IgD-negative memory B cell (primary cell): ENCODE data around the gene PIGB. TPM values are rescaled to one million over a fixed set of nuclear protein-coding genes. Genes with fewer than 3 reads are reported as not detected.
"Not testable (repeated sequence)": the region's sequence is repeated elsewhere in the genome, so short reads cannot be mapped to it uniquely, and the experiment has no call there.

Experiments
- H3K27ac Mint-ChIP-seq, 3 donors: one replicate each; pipeline ENCODE4 v1.8.0; 2020 to 2022; ENCODE audit warnings: mild to moderate bottlenecking in 3 of 3, mixed read lengths in 3 of 3, moderate library complexity in 1 of 3
- H3K27me3 Mint-ChIP-seq: one replicate; pipeline ENCODE4 v1.8.0; 2021; ENCODE audit warnings: mixed read lengths
- H3K36me3 Mint-ChIP-seq: one replicate; pipeline ENCODE4 v1.8.0; 2020; ENCODE audit warnings: mild to moderate bottlenecking, mixed read lengths
- H3K4me1 Mint-ChIP-seq, 3 donors: one replicate each; pipeline ENCODE4 v1.8.0; 2020 to 2022; ENCODE audit warnings: mixed read lengths in 3 of 3, mild to moderate bottlenecking in 1 of 3
- H3K4me3 Mint-ChIP-seq, 4 donors: one replicate each; pipeline ENCODE4 v1.8.0; 2020 to 2022; ENCODE audit warnings: mild to moderate bottlenecking in 4 of 4, mixed read lengths in 4 of 4, moderate library complexity in 3 of 4
- H3K9me3 Mint-ChIP-seq, 3 donors: one replicate each; pipeline ENCODE4 v1.8.0; 2020 to 2021; ENCODE audit warnings: mixed read lengths in 3 of 3, mild to moderate bottlenecking in 1 of 3
- polyA plus RNA-seq: library from polyadenylated mRNA; unstranded; fragments of 300-500 nt; fragmentation: Illumina TruSeq; gene quantifications from one replicate; pipeline ENCODE4 v1.2.3, GENCODE V29; 2021

Gene PIGB
- polyA plus RNA-seq = 26.1 TPM

GRCh38 chr15:55318588-55319494 is at the start of gene PIGB, which contains the start of gene PIGBOS1:
Gene PIGB (plus strand): TSS chr15:55319222. CDS start chr15:55319251, 29 bp downstream.
Gene PIGBOS1 (minus strand): TSS chr15:55319123. CDS start chr15:55317792, 1,331 bp downstream.
- peak within 1 kb of the TSS; percentile 97 to 100 (median 100) for H3K27ac Mint-ChIP-seq
- H3K36me3 Mint-ChIP-seq = peaks cover 3% of the 10 kb centered on the region
- peak within 1 kb of the TSS; percentile 97 to 99 (median 98) for H3K4me3 Mint-ChIP-seq
- H3K27me3 Mint-ChIP-seq = no peaks in the 10 kb centered on the region
- H3K4me1 Mint-ChIP-seq = peaks cover 45 to 58% (median 47%) of the 10 kb centered on the region in 3 donors
- no peaks in the 10 kb centered on the region for H3K9me3 Mint-ChIP-seq

DNA sequence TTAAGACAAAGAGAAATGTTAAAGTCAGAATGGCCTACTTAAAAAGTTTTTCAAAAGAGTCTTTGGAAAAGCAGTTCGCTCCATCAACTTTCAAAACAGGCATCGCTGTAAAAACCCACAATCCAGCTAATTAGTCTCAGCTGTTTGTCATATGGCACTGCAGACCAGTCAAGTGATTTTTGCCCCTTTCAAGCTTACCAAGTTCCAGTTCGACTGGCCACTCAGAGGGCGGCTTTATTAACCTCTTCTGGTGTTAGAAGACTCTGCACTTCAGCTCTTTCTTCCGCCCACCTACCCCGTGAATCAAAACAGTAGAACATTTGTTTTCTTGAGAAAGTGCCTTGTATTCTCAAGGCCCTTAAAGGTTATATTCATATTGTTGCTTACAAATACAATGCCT is 48.7 kb upstream of the PIGB start:
- Mint-ChIP-seq H3K4me1 (peaks cover 16 to 48% (median 21%) of the 10 kb centered on the region in 3 donors), H3K36me3 (peaks cover 8% of the 10 kb centered on the region), H3K4me3 (no peak overlapping the region)

GRCh38 chr15:55276324-55276723 is 42.7 kb upstream of the PIGB start:
- peak overlapping the region in 1 of 4 donors; percentile 81 for H3K4me3 Mint-ChIP-seq

More for the DNA sequence above, 48.7 kb upstream of the PIGB start:
- Mint-ChIP-seq H3K9me3 (no peaks in the 10 kb centered on the region), H3K27ac (no peak overlapping the region), H3K27me3 (no peaks in the 10 kb centered on the region)

GRCh38 chr15:55277116-55277564 is 41.9 kb upstream of the PIGB start:
- H3K4me3 Mint-ChIP-seq = peak overlapping the region in 3 of 4 donors; percentile 66 to 81 (median 75)
- H3K4me1 Mint-ChIP-seq = peaks cover 39 to 50% (median 41%) of the 10 kb centered on the region in 3 donors
- H3K36me3 Mint-ChIP-seq = peaks cover 6% of the 10 kb centered on the region
- H3K27ac Mint-ChIP-seq = peak overlapping the region; percentile 66 to 78 (median 69)
- no peaks in the 10 kb centered on the region for H3K9me3 Mint-ChIP-seq
- H3K27me3 Mint-ChIP-seq = no peaks in the 10 kb centered on the region

More at GRCh38 chr15:55276324-55276723, 42.7 kb upstream of the PIGB start:
- Mint-ChIP-seq H3K9me3 (no peaks in the 10 kb centered on the region), H3K27me3 (no peaks in the 10 kb centered on the region), H3K4me1 (peaks cover 36 to 50% (median 39%) of the 10 kb centered on the region in 3 donors), H3K27ac (no peak overlapping the region), H3K36me3 (peaks cover 6% of the 10 kb centered on the region)

- Mint-ChIP-seq H3K27ac (peak overlapping the region in 1 of 3 donors; percentile 66), H3K9me3 (no peaks in the 10 kb centered on the region)
Observed at GRCh38 chr15:55277715-55278114, 41.3 kb upstream of the PIGB start.

DNA sequence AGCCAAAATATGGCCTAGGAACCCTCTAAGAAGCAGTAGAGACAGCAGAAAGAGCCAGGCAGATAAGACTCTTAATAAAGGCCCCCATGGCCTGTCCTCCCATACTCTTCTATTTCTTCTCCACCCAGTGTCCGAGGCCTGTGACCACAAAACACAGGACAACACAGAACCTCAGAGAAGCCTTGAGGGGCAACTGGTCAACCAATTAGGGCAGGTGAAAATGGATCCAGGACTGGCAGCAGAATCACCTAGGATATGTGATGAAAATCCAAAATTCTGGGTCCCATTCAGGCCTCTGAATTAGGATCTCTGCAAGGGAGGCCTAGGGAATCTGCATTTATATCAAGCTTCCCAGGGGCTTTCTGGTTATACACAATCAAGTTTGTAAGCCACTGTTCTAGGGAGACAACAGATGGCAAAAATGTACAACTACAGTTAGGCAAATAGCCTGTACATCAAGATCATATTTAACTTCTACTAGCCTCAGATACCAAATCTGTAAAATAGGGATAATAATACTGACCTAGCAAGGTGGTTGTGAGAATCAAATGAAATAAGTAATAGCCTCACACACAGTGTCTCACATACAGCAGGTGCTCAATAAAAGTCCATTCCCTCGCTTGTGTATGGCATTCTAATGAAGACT is 39.8 kb upstream of the PIGB start:
- peak overlapping the region in 3 of 4 donors; percentile 24 to 63 (median 52) for H3K4me3 Mint-ChIP-seq

More at GRCh38 chr15:55277715-55278114, 41.3 kb upstream of the PIGB start:
- H3K36me3 Mint-ChIP-seq = peaks cover 6% of the 10 kb centered on the region
- H3K4me1 Mint-ChIP-seq = peaks cover 40 to 52% (median 41%) of the 10 kb centered on the region in 3 donors
- H3K4me3 Mint-ChIP-seq = peak overlapping the region in 2 of 4 donors; percentile 66 to 75
- H3K27me3 Mint-ChIP-seq = no peaks in the 10 kb centered on the region

DNA sequence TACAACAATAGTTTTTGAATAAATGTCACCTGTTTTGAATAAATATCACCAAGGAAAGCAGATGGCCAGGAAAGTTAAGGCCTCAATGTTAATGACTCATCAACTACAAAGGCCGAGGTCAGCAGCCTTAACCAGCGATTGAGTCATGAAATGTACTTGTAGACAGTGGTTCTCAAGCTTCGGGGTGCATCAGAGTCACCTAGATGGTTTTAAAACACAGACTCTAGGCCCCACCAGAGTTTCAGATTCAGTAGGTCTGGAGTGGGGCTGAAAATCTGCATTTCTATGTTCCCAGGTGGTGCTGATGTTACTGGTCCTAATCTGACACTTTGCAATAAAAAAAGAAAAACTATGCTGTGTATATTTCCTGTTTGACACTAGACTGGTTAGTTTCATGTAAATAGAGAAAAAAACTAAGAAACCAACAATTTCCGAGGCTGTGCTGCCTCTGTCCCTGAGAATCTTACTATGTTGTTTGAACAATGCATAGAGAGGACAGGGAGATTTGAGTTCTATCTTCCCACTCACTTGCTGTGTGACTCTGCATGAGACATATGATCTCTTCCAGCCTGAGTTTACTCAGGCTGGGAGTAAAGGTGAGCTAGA is 39.2 kb upstream of the PIGB start:
- H3K27ac Mint-ChIP-seq = peak overlapping the region; percentile 62 to 91 (median 83)
- H3K27me3 Mint-ChIP-seq = no peaks in the 10 kb centered on the region
- peaks cover 44 to 52% (median 49%) of the 10 kb centered on the region in 3 donors for H3K4me1 Mint-ChIP-seq
- H3K36me3 Mint-ChIP-seq = peaks cover 3% of the 10 kb centered on the region
- H3K4me3 Mint-ChIP-seq = peak overlapping the region in 3 of 4 donors; percentile 24 to 63 (median 52)
- H3K9me3 Mint-ChIP-seq = no peaks in the 10 kb centered on the region

More for the DNA sequence above, 39.8 kb upstream of the PIGB start:
- peaks cover 42 to 48% (median 43%) of the 10 kb centered on the region in 3 donors for H3K4me1 Mint-ChIP-seq
- no peaks in the 10 kb centered on the region for H3K9me3 Mint-ChIP-seq
- peaks cover 3% of the 10 kb centered on the region for H3K36me3 Mint-ChIP-seq
- H3K27me3 Mint-ChIP-seq = no peaks in the 10 kb centered on the region
- peak overlapping the region; percentile 62 to 91 (median 83) for H3K27ac Mint-ChIP-seq

DNA sequence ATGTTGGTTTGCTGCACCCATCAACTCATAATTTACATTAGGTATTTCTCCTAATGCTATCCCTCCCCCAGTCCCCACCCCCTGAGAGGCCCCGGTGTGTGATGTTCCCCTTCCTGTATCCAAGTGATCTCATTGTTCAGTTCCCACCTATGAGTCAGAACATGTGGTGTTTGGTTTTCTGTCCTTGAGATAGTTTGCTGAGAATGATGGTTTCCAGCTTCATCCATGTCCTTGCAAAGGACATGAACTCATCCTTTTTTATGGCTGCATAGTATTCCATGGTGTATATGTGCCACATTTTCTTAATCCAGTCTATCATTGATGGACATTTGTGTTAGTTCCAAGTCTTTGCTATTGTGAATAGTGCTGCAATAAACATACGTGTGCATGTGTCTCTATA is 38.4 kb upstream of the PIGB start:
- not testable (repeated sequence) for H3K4me3 Mint-ChIP-seq

DNA sequence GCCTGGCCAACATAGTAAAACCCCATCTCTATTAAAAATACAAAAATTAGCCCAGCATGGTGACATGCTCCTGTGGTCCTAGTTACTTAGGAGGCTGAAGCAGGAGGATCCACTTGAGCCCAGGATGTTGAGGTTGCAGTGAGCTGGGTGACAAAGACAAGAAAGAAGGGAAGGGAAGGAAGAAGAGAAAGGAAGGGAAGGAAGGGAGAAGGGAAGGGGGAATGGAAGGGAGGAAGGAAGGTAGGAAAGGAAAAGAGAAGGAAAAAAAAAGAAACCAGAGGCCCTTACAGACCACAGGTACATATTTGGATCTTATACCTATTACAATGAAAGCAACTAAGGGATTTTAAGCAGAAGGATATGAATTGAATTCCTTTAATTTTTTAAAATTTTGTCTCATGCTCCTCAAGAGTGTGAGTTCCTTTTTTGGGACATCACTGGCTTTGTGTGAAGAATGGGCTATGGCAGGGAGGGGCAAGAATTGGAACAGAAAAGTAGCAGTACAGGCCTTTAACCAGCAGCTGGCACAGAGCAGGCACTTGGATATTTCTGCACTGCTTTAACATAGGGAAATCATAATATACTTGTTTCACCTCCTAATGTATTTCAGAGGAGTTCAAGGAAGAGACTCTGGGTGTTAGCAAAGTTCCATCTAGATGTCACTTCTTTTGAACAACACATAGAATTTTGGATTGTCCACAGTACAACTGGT is 37.3 kb upstream of the PIGB start:
- Mint-ChIP-seq H3K4me3 (peak overlapping the region in 2 of 4 donors; percentile 13 to 20), H3K9me3 (no peaks in the 10 kb centered on the region), H3K36me3 (peaks cover 3% of the 10 kb centered on the region), H3K27me3 (no peaks in the 10 kb centered on the region), H3K4me1 (peaks cover 42 to 63% (median 59%) of the 10 kb centered on the region in 3 donors), H3K27ac (peak overlapping the region in 1 of 3 donors; percentile 90)

More for the DNA sequence above, 38.4 kb upstream of the PIGB start:
- Mint-ChIP-seq H3K27ac (peak overlapping the region in 1 of 3 donors; percentile 34), H3K4me1 (peaks cover 46 to 56% (median 55%) of the 10 kb centered on the region in 3 donors)
- H3K27me3 Mint-ChIP-seq, H3K9me3 Mint-ChIP-seq, H3K36me3 Mint-ChIP-seq: not testable (repeated sequence)

DNA sequence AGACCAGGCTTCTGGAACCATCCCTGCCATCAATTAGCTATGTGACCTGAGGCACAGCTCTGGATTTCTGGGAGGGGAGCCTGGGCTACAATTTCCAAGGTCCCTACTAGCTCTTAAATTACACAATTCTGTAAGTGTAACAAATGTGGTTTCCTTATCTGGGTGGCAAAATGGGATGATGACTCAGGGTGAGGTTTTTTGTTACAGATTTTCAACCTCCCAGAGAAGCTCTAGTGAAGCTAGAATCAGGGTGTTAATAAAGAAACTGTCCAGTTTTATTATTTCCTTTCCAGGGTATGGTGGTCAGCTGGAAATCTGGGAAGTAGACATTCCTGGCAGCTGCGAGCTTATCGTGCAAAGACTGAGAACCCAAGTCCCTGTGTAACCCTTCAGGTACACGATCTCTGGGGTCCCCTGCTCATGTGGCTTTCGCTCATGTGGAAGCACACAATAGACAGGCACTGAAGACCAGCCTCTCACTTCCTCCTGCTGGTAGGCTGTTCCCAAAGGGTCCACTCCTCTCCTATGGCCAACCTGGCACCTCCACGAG is 36.7 kb upstream of the PIGB start:
- Mint-ChIP-seq H3K27ac (peak overlapping the region; percentile 10 to 90 (median 24)), H3K36me3 (no peaks in the 10 kb centered on the region), H3K9me3 (no peaks in the 10 kb centered on the region), H3K4me3 (peak overlapping the region in 1 of 4 donors; percentile 13), H3K27me3 (no peaks in the 10 kb centered on the region), H3K4me1 (peaks cover 40 to 56% (median 52%) of the 10 kb centered on the region in 3 donors)

DNA sequence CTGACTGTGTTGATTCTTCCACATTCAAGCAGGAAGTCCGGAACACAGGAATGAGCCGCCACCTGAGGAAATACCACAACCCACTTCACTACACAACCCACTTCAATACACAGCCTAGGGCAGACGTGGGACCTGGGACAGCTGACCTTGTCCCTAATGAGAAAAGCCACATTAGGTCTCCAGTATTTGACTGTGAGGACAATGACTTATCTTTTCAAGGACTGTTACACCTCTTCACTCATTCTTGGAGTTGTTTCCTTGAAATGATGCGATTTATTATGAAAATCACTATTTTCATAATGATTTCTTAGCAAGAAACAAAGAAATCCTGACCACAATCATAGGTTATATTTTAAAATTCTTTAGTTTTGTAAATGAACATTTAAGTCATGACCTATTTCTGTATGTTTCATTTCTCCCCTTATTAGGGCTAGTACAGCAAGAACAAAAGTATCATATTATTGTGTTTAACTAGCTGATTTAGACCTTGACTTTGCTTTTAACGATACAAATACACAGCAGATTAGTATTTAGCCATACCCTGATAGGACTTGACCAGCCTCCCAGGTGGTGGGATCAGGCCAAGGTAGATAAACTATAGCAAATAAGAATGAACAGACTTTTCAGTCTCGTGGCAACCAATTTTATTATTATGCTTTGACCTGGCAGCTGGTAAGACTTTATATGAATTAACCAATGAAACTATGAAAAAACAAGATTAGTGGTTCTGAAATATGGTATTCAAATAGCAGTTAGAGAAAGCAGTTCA is 35.5 kb upstream of the PIGB start:
- H3K9me3 Mint-ChIP-seq = no peaks in the 10 kb centered on the region
- no peaks in the 10 kb centered on the region for H3K36me3 Mint-ChIP-seq
- H3K27ac Mint-ChIP-seq = peak overlapping the region in 1 of 3 donors; percentile 90
- H3K4me1 Mint-ChIP-seq = peaks cover 37 to 52% (median 48%) of the 10 kb centered on the region in 3 donors
- H3K27me3 Mint-ChIP-seq = no peaks in the 10 kb centered on the region
- peak overlapping the region in 1 of 4 donors; percentile 14 for H3K4me3 Mint-ChIP-seq

DNA sequence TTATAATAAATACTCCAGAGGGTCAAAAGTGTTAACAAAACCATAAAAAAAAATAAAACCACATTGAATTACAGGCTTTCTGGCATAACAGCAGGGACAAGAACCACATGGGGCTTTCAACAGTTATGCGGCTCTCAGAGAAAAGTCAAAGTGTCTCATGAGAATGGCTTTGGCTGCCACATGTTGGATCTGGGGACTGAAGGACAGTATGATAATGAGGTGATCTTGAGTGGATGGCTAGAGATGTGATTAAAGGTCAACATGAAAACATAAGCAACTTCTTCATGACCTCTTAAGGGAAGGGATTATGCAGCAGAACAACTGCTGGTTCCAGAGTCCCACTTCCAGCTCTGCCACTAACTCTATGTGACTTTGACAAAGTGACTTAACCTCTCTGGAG is 34.6 kb upstream of the PIGB start:
- Mint-ChIP-seq H3K27ac (no peak overlapping the region), H3K27me3 (no peaks in the 10 kb centered on the region), H3K4me1 (peaks cover 35 to 49% (median 45%) of the 10 kb centered on the region in 3 donors), H3K9me3 (no peaks in the 10 kb centered on the region), H3K36me3 (no peaks in the 10 kb centered on the region), H3K4me3 (no peak overlapping the region)
